ENCODE measurements around the gene SLC2A4. TPM values are rescaled to one million over a fixed set of nuclear protein-coding genes. Genes with fewer than 3 reads are reported as not detected.

The SLC2A4 gene
- polyA plus RNA-seq, 1 donor = 1.1 TPM

GRCh38 chr17:7290685-7291084, 9.2 kb downstream of the SLC2A4 start:
- DNase-seq = no peak
- Histone ChIP-seq H3K36me3 (ENCODE audit: control insufficient read depth, insufficient read depth, low read length) (no peaks in the 10 kb centered on the region), H3K27me3 (ENCODE audit: control insufficient read depth, insufficient read depth, low read length) (peaks cover 31% of the 10 kb centered on the region), H3K4me3 (ENCODE audit: low read length) (no peak overlapping the region), H3K27ac (ENCODE audit: low read length) (no peak overlapping the region), H3K9me3 (ENCODE audit: control insufficient read depth, low read depth, low read length) (peaks cover 6% of the 10 kb centered on the region), H3K4me1 (ENCODE audit: control insufficient read depth, insufficient read depth, low read length) (peaks cover 26% of the 10 kb centered on the region)
- no CpG with 5 or more reads among the region's 11 CpGs for WGBS (ENCODE audit: insufficient coverage, low lambda C conversion rate)

- no peak overlapping the region for H3K4me3 ChIP-seq (ENCODE audit: low read length)
- no CpG with 5 or more reads among the region's 2 CpGs for WGBS (ENCODE audit: insufficient coverage, low lambda C conversion rate)
- H3K36me3 ChIP-seq (ENCODE audit: control insufficient read depth, insufficient read depth, low read length) = no peaks in the 10 kb centered on the region
- peaks cover 37% of the 10 kb centered on the region for H3K27me3 ChIP-seq (ENCODE audit: control insufficient read depth, insufficient read depth, low read length)
- H3K4me1 ChIP-seq (ENCODE audit: control insufficient read depth, insufficient read depth, low read length) = peaks cover 34% of the 10 kb centered on the region
- peaks cover 6% of the 10 kb centered on the region for H3K9me3 ChIP-seq (ENCODE audit: control insufficient read depth, low read depth, low read length)
- no peak for DNase-seq
- no peak overlapping the region for H3K27ac ChIP-seq (ENCODE audit: low read length)
These were observed 10.7 kb downstream of the SLC2A4 start for GRCh38 chr17:7292194-7292593.

- no CpG with 5 or more reads among the region's 6 CpGs for WGBS (ENCODE audit: insufficient coverage, low lambda C conversion rate)
- Histone ChIP-seq H3K4me1 (ENCODE audit: control insufficient read depth, insufficient read depth, low read length) (peaks cover 34% of the 10 kb centered on the region), H3K4me3 (ENCODE audit: low read length) (no peak overlapping the region), H3K27me3 (ENCODE audit: control insufficient read depth, insufficient read depth, low read length) (peaks cover 37% of the 10 kb centered on the region), H3K9me3 (ENCODE audit: control insufficient read depth, low read depth, low read length) (peaks cover 6% of the 10 kb centered on the region), H3K36me3 (ENCODE audit: control insufficient read depth, insufficient read depth, low read length) (no peaks in the 10 kb centered on the region), H3K27ac (ENCODE audit: low read length) (no peak overlapping the region)
- DNase-seq = peak in 1 of 2 donors; percentile 62
These were observed 11.2 kb downstream of the SLC2A4 start for GRCh38 chr17:7292729-7293128.

GRCh38 chr17:7293159-7293558, 11.6 kb downstream of the SLC2A4 start:
- 80% methylated on average over 1 of the region's 11 CpGs for WGBS (ENCODE audit: insufficient coverage, low lambda C conversion rate)
- no peak for DNase-seq
- Histone ChIP-seq H3K36me3 (ENCODE audit: control insufficient read depth, insufficient read depth, low read length) (no peaks in the 10 kb centered on the region), H3K4me1 (ENCODE audit: control insufficient read depth, insufficient read depth, low read length) (peaks cover 34% of the 10 kb centered on the region), H3K27me3 (ENCODE audit: control insufficient read depth, insufficient read depth, low read length) (peaks cover 37% of the 10 kb centered on the region), H3K4me3 (ENCODE audit: low read length) (no peak overlapping the region), H3K27ac (ENCODE audit: low read length) (no peak overlapping the region), H3K9me3 (ENCODE audit: control insufficient read depth, low read depth, low read length) (peaks cover 6% of the 10 kb centered on the region)

GRCh38 chr17:7293816-7294613, 12.5 kb downstream of the SLC2A4 start:
- peaks cover 37% of the 10 kb centered on the region for H3K27me3 ChIP-seq (ENCODE audit: control insufficient read depth, insufficient read depth, low read length)
- no peaks in the 10 kb centered on the region for H3K36me3 ChIP-seq (ENCODE audit: control insufficient read depth, insufficient read depth, low read length)
- no peak overlapping the region for H3K27ac ChIP-seq (ENCODE audit: low read length)
- no peak overlapping the region for H3K4me3 ChIP-seq (ENCODE audit: low read length)
- peaks cover 34% of the 10 kb centered on the region for H3K4me1 ChIP-seq (ENCODE audit: control insufficient read depth, insufficient read depth, low read length)
- H3K9me3 ChIP-seq (ENCODE audit: control insufficient read depth, low read depth, low read length) = peaks cover 6% of the 10 kb centered on the region
- WGBS (ENCODE audit: insufficient coverage, low lambda C conversion rate) = no CpG with 5 or more reads among the region's 75 CpGs
- peak; percentile 31 to 64 for DNase-seq

- DNase-seq = peak; percentile 92 to 95
- H3K36me3 ChIP-seq (ENCODE audit: control insufficient read depth, insufficient read depth, low read length) = no peaks in the 10 kb centered on the region
- no peak within 1 kb of the TSS for H3K27ac ChIP-seq (ENCODE audit: low read length)
- peaks cover 6% of the 10 kb centered on the region for H3K9me3 ChIP-seq (ENCODE audit: control insufficient read depth, low read depth, low read length)
- peaks cover 34% of the 10 kb centered on the region for H3K4me1 ChIP-seq (ENCODE audit: control insufficient read depth, insufficient read depth, low read length)
- 0% methylated on average over 2 of the region's 57 CpGs for WGBS (ENCODE audit: insufficient coverage, low lambda C conversion rate)
- peak within 1 kb of the TSS; percentile 31 for H3K4me3 ChIP-seq (ENCODE audit: low read length)
- peaks cover 37% of the 10 kb centered on the region for H3K27me3 ChIP-seq (ENCODE audit: control insufficient read depth, insufficient read depth, low read length)
These were observed 13.2 kb downstream of the SLC2A4 start, which contains the start of gene YBX2 for GRCh38 chr17:7294614-7295153. TSS of gene YBX2 (minus strand) at chr17:7294639. CDS start at chr17:7294500, 139 bp downstream.

GRCh38 chr17:7295230-7296180, 14.0 kb downstream of the SLC2A4 start:
- Histone ChIP-seq H3K4me3 (ENCODE audit: low read length) (peak overlapping the region; percentile 31), H3K9me3 (ENCODE audit: control insufficient read depth, low read depth, low read length) (peaks cover 6% of the 10 kb centered on the region), H3K36me3 (ENCODE audit: control insufficient read depth, insufficient read depth, low read length) (no peaks in the 10 kb centered on the region), H3K4me1 (ENCODE audit: control insufficient read depth, insufficient read depth, low read length) (peaks cover 34% of the 10 kb centered on the region), H3K27me3 (ENCODE audit: control insufficient read depth, insufficient read depth, low read length) (peaks cover 37% of the 10 kb centered on the region), H3K27ac (ENCODE audit: low read length) (no peak overlapping the region)
- WGBS (ENCODE audit: insufficient coverage, low lambda C conversion rate) = no CpG with 5 or more reads among the region's 42 CpGs
- no peak for DNase-seq

GRCh38 chr17:7296189-7296861, 14.8 kb downstream of the SLC2A4 start:
- peak; percentile 71 to 74 for DNase-seq
- Histone ChIP-seq H3K36me3 (ENCODE audit: control insufficient read depth, insufficient read depth, low read length) (no peaks in the 10 kb centered on the region), H3K4me1 (ENCODE audit: control insufficient read depth, insufficient read depth, low read length) (peaks cover 34% of the 10 kb centered on the region), H3K27ac (ENCODE audit: low read length) (no peak overlapping the region), H3K9me3 (ENCODE audit: control insufficient read depth, low read depth, low read length) (peaks cover 6% of the 10 kb centered on the region), H3K4me3 (ENCODE audit: low read length) (no peak overlapping the region), H3K27me3 (ENCODE audit: control insufficient read depth, insufficient read depth, low read length) (peaks cover 34% of the 10 kb centered on the region)
- no CpG with 5 or more reads among the region's 51 CpGs for WGBS (ENCODE audit: insufficient coverage, low lambda C conversion rate)

- Histone ChIP-seq H3K4me3 (ENCODE audit: low read length) (no peak overlapping the region), H3K27me3 (ENCODE audit: control insufficient read depth, insufficient read depth, low read length) (no peaks in the 10 kb centered on the region), H3K9me3 (ENCODE audit: control insufficient read depth, low read depth, low read length) (no peaks in the 10 kb centered on the region), H3K36me3 (ENCODE audit: control insufficient read depth, insufficient read depth, low read length) (no peaks in the 10 kb centered on the region), H3K4me1 (ENCODE audit: control insufficient read depth, insufficient read depth, low read length) (peaks cover 3% of the 10 kb centered on the region), H3K27ac (ENCODE audit: low read length) (no peak overlapping the region)
- DNase-seq = no peak
- 97% methylated on average over 5 of the region's 7 CpGs for WGBS (ENCODE audit: insufficient coverage, low lambda C conversion rate)
These were observed 22.7 kb downstream of the SLC2A4 start for GRCh38 chr17:7304179-7304578.
